IMR-90 (cell line): ENCODE results near the gene CCDC50.

Source experiments
- BHLHE40 ChIP-seq: fragments of 150-350 bp; IDR thresholded peaks from 2 replicates; pipeline ENCODE4 v1.6.1; 2016; ENCODE audit warnings: mild to moderate bottlenecking, low read depth, low read length
- CEBPB ChIP-seq: IDR thresholded peaks from 2 replicates; pipeline ENCODE4 v1.6.1; 2012; ENCODE audit warnings: low read depth, low read length, improper control_type of control experiment
- CHD1 ChIP-seq: IDR thresholded peaks from 2 replicates; pipeline ENCODE4 v1.6.1; 2012; ENCODE audit warnings: low read depth, low read length, improper control_type of control experiment
- FOS ChIP-seq: fragments of 150-350 bp; IDR thresholded peaks from 2 replicates; pipeline ENCODE4 v1.6.1; 2016; ENCODE audit warnings: low read depth, low read length
- POLR2A ChIP-seq: IDR thresholded peaks from 2 replicates; pipeline ENCODE4 v1.6.1; 2012; ENCODE audit warnings: mild to moderate bottlenecking, low read depth, low read length
- RAD21 ChIP-seq: IDR thresholded peaks from 2 replicates; pipeline ENCODE4 v1.6.1; 2012; ENCODE audit warnings: low read length, improper control_type of control experiment
- RCOR1 ChIP-seq: IDR thresholded peaks from 2 replicates; pipeline ENCODE4 v1.6.1; 2012; ENCODE audit warnings: mild to moderate bottlenecking, low read length, improper control_type of control experiment; ENCODE audit not compliant: insufficient replicate concordance
- RFX5 ChIP-seq: IDR thresholded peaks from 2 replicates; pipeline ENCODE4 v1.8.0; 2012; ENCODE audit warnings: low read depth, mild to moderate bottlenecking, low read length, moderate library complexity
- SMC3 ChIP-seq: fragments of 150-350 bp; IDR thresholded peaks from 2 replicates; pipeline ENCODE4 v1.6.1; 2016; ENCODE audit warnings: low read depth, mild to moderate bottlenecking, antibody characterized with exemption, low read length, moderate library complexity
- TF ChIP-seq, protein P1 (sequence below): conservative IDR thresholded peaks from 2 replicates; pipeline ENCODE4 v1.5.1; 2012; ENCODE audit warnings: mild to moderate bottlenecking, low read depth, low read length, improper control_type of control experiment

DNA sequence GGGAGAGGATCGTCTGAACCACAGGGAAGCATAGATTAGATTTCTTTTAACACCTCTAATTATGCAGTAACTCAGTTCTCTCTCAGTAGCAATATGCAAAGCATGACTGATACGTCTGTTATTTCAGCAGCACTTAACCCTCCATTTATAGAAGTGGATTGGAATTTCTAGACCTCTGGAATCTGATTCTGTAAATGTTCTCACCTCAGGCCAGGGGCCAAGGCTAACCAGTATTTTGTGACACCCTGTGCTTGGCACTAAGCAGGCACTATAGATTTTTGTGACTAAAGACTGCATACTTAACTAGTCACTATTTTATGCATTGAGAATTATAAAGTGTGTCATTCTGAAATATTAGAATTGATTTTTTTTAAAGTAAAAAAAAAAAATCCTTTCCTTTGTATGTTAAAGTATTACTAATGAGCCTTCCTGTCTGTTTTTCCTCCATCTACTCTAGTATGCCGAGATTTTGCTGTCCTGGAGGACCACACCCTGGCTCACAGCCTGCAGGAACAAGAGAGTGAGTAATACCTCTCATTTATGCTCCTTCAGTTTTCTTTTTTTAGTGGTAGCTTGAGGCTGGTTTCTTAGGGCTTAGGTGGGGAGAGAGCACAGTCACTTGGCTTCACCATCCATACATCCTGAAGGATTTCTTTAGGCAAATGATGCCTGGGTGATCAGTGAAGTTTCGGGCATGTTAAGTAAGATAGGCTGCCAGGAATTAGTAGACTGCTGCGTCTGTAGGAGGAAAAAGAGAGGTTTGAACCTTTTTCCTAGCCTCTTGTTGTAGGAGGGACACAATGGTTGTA lies 27.6 kb downstream of the CCDC50 start:
- TF ChIP-seq, protein P1, sequence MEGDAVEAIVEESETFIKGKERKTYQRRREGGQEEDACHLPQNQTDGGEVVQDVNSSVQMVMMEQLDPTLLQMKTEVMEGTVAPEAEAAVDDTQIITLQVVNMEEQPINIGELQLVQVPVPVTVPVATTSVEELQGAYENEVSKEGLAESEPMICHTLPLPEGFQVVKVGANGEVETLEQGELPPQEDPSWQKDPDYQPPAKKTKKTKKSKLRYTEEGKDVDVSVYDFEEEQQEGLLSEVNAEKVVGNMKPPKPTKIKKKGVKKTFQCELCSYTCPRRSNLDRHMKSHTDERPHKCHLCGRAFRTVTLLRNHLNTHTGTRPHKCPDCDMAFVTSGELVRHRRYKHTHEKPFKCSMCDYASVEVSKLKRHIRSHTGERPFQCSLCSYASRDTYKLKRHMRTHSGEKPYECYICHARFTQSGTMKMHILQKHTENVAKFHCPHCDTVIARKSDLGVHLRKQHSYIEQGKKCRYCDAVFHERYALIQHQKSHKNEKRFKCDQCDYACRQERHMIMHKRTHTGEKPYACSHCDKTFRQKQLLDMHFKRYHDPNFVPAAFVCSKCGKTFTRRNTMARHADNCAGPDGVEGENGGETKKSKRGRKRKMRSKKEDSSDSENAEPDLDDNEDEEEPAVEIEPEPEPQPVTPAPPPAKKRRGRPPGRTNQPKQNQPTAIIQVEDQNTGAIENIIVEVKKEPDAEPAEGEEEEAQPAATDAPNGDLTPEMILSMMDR = no peak
- TF ChIP-seq POLR2A (no peak), RAD21 (no peak), RCOR1 (no peak), BHLHE40 (no peak), RFX5 (no peak), FOS (no peak), CHD1 (no peak), SMC3 (no peak), CEBPB (no peak)
